ENCODE data around the gene POSTN.
"Not testable (repeated sequence)": the region's sequence is repeated elsewhere in the genome, so short reads cannot be mapped to it uniquely, and the experiment has no call there.

The POSTN gene

DNA sequence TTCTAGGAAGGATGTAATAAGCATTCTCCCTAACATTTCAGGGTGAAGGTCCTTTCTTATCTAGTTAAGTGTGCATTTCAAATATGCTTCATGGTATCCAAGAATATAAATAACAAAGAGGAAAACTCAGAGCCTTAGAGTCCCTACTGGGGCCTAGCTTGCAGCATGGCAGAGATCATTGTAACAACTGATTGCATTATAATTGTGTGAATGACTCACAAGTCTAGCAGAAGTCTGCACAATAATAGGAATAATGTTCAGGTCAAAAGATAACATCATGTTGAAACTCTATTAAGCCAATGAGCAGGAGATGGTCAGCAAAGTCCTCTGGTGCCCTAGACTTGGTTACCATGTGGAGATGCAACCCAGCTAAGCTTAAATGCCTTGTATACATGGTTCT is 3.4 kb downstream of the POSTN start:
- no peak for DNase-seq

DNA sequence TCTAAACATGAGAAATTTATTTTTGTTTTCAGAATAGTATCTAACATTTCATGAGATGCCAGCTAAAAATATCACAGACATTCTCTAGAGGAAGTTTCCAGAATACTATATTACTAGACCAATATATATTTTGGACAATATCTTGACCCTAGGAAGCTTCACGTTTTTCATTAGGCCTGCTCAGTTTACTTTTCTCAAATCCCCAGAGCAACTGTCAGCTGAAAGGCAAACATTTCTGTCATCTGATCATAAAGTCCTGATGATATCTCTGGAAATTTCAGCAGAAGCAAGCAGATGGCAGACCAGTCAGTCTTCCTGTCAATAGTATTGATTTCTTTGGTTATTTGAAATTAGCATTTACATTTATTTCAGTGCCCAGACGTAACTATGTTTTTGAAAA is 4.0 kb downstream of the POSTN start:
- no peak for DNase-seq

DNA sequence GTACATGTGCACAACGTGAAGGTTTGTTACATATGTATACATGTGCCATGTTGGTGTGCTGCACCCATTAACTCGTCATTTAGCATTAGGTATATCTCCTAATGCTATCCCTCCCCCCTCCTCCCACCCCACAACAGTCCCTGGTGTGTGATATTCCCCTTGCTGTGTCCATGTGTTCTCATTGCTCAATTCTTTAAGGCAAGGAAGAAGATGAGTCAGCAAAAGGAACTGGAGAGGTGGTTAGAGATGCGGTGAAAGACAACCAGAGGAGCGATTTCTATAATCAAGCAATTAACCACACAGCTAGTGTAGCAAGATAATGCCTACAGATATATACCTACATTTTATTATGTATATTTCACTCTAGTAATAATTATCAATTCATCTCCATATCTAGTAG is 9.2 kb downstream of the POSTN start:
- not testable (repeated sequence) for DNase-seq

DNA sequence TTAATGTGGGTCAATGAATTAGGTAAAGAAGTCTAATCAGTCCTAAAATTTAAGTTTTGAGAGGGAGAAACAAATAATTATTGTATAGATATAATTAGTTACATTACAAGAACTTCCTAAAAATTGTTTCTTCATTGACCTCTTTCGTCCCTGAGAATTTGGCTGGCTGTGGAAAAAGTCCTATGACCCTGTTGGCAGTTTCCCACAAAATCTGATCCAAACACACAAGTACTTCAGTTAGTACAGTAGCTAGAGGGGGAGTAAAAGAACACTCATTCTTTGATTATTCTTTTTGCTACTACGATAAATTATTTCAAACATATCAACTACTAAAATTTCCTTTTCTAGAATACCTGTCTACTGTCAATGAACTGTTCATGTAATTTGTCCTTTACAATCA is 11.3 kb downstream of the POSTN start:
- no peak for DNase-seq

DNA sequence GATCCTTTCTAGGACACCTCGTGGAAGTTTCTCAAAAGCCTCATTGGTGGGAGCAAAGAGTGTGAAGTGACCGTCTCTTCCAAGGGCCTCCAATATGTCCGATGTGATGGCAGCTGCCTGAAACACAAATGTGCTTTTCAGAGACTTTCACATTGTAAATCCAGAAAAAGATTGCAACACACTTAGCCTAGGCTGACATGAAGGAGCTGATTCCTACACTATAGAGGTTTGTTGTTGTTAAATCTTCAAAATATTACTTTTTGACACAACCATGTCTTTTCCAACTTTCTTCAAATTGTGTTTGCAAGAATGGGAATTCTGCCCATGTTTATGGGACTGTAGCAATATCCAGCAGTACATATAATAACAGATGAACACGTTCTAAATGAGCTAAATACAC is 12.4 kb downstream of the POSTN start:
- no peak for DNase-seq

DNA sequence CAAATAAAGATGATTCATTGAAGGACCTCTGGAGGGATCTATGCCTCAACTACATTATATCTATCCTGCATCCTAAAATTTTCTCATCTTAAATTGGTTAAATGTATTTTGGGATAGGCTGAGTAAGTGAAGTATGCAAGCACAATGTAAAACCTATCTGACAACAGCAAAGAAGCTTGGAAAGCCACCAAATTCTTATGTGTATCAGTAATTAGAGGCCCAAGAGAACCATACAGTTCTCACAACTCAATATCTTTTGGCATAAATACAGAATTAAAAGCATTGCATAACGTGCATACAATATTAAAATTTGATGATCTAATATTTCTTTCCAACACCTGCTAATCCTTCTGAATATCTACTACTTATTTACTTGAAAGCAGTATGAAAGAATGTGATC is 13.0 kb downstream of the POSTN start:
- no peak for DNase-seq

DNA sequence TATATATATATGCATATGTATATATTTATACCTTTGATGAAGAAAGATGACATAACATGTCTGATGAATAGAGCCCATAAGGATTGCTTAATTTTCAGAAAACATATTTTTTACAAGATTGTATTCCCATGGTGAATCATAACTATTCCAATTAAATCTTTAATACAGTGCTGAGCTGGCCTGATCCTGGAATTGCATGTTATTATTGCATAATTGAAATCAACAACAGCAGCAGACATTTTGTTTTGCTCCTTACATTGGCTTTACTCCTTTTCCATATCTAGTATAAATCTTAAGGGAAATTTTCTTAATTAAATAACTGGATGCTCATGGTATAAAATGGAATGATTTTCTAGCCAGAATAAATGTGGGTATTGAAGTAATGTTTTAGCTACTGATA is 22.0 kb downstream of the POSTN start:
- no peak for DNase-seq

DNA sequence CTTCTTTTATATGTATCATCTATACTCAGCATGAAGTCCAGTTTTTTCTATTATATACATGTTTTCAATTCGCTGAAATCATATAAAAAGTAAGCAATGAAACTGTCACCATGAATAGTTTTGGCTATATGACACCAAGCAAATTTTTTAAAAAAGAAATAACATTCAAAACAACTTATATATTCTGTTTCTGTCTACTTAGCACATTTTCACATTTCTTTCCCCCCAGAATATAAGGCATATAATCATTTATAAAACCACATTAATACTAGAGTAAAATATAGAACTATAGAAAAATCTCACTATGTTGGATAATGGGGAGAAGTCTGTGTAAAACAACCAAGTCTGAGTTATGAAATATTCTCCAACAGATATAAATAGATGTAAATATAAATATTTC is 33.1 kb downstream of the POSTN start:
- no peak for DNase-seq

DNA sequence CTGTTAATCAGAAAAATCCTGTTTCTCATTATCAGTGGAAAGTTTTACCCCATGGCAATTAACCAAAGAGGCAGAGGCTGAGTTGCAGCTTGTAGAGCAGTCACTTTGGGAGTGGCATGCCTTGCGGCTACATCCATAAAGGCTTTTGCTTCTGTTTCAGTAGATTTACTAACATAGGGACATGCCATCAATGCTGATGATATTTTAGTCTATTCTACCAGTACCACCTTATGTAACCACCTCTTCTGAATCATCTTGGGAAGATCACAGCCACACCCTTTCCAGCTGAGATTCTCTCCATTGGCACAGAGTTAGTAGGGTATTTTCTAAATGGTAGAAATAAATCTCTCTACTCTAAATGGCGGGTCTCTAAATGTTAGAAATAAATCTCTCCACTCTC is 37.5 kb downstream of the POSTN start:
- DNase-seq: no peak

DNA sequence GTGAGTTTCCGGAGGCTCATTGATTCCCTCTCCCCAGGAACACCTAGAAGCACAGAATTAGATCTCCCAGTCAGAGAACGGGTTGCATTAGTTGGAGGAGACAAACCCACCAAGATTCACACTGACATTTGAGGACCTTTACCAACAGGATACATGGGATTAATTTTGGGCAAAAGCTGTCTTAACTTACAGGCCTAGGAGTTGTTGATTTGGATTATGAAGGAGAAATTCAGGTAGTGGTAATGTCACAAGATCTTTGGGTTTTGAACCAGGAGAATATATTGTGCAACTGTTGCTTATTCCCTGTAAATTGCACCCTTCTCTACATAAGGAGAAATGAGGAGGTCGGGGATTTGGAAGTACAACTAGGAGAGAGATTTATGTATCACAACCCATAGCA is 38.0 kb downstream of the POSTN start:
- no peak for DNase-seq

DNA sequence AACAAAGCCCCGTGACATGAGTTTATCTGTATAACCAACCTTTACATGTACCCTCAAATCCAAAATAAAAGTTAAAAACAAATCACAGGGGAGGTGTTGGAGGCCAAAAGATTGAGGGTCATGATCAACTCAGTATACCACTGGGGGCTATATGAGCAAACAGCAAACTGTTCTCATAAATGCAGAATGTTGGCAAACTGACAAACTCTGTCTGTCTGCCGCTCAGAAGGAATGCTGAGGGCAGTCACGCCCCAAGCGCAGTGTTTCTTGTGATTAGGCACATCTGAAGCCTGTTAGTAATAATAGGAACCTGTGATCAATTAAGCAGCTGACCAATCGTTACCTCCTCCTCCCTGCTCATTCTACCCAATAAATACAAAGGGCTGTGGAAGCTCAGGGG is 39.8 kb downstream of the POSTN start:
- DNase-seq: not testable (repeated sequence)

DNA sequence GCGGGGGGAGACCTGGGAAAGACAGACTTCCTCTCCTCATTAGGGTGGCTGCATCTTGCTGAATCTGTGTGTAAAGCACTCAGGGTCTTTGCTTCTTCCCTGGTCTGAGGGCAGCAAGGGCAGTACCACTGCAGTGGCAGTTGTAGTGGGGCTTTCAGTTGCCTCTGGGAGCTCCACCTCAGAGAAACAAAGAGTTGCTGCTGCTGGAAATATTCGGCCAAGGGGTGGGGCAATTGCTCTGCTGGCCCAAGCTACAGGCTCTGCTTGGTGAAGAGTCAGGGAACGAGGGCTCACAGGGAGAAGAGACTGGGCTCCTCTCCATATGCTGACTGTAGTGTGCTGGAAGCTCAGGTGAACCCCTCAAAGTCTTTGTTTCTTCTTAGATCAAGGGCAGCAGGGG is 52.5 kb downstream of the POSTN start:
- DNase-seq: no peak

DNA sequence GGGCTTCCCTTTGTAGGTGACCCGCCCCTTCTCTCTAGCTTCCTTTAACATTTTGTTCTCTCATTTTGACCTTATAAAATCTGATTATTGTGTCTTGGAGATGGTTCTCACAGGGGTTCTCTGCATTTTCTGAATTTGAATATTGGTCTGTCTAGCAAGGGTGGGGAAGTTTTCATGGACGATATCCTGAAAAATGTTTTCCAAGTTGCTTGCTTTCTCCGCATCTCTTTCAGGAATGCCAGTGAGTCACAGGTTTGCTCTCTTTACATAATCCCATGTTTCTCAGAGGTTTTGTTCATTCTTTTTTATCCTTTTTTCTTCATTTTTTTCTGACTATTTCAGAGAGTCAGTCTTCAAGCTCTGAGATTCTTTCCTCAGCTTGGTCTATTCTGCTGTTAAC is 53.6 kb downstream of the POSTN start:
- no peak for DNase-seq

DNA sequence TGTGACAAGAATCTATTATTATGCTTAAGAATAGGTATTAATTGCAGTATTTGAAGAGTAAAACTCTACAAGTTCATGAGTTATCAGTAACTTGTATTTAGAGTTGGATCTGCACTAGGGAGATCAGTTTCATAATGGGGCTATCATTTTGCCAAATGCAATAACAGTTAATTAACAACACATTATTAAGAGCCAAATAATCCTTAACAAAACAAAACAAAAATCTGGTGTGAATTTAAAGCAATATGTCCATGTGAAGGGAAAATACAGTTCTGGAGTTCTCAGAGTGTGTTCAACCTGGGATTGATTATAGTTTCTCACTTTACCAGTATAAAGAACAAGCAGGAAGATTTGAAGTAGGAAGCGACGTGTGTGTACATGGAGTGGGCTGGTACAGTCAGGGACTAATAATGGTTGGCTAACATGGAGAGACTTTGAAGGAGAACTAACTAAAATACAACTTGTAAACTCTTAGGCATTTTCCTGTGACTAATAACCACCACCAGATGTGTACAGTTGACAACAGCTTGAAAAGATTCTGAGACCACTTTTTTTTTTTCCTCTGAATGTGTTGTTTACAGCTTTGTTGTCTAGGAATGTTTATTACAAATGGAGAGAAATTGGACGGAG is 58.5 kb downstream of the POSTN start:
- DNase-seq: no peak

DNA sequence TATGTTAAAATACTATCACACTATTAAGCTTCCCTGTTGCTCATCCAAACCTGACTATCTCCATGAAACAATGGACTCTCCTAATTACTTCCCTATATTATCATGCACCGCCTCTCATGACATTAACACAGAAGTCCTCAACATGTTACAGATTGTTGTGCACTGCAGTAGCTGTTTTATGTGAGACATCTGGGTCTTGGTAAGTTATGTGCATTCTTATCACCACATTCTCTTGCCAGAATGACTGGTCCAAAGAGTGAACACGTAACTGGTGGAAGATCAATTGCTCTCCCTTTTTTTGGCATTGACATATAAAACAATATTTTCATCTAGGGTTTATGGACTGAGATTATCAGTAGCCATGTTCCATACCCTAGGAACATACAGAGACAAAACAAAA is 59.4 kb downstream of the POSTN start:
- DNase-seq: no peak

DNA sequence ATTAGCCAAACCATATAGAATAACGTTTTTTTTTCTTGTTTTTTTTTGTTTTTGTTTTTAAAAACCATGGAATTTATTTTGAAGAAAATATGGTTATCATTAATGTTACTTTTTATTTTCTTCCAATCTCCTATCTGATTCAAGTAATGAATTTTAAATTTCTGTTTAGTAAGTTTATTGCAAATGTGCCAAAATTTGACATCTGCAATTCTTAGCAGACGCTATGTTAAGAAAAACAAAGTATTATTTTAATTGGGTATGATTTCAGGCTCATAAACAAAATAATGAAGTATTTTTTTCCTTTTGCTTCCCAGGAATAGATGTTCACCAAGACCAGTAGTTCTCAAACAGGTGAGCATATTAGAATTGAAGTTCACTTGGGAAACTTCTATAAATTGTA is 63.1 kb downstream of the POSTN start:
- no peak for DNase-seq

DNA sequence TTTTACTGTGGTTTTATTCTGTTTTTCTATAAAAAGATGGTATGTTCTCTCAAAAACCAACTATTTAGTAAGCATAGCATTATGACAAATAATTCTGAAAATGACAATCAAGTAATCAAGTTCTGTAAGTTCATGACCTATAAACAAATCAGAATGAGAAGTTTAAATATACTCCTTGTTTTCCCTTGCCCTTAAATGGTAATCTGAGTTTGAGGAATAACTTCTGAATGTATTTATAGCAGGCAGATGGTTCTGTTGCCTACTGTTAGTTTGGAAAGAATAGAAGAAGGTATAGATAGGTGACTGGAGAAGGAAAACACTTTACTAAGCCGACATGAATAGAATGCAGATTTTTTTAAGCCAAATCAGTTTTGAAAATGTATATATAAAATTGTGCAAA is 63.9 kb downstream of the POSTN start:
- no peak for DNase-seq

DNA sequence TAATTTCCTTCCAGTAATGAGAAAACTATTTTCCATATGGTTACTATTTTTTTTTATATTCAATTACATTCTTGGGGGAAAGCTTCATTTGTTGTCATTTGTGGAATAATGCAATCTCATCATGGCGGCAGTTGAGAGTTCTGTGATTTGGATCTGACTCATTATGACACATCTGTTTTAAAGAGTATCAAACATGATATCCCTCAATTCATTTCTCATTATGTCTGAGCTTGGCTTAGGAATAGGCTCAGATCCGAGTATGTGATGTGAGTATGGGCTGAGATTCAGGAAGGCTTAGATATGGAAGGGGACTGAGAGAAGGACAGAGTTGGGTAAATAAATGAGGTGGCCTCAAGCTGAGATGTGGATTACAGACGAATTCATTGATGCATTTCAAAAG is 64.4 kb downstream of the POSTN start:
- no peak for DNase-seq

DNA sequence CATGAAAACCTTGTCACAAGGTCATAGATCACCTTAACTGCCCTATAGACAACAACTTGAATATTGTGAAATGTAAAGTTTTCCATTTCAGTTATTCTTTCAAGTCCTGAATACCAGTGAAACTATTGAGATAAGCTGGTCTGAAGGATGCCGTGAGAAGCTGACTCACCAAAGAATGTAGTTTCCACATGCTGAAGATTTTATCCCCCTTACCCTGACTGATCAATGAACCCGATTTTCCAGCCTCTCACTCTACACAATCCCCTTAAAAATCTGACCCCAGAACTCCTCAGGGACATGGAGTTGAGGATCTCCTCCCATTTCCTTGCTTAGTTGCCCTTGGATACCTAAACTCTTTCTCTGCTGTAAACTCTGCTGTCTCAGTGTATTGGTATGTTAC is 67.5 kb downstream of the POSTN start:
- no peak for DNase-seq

DNA sequence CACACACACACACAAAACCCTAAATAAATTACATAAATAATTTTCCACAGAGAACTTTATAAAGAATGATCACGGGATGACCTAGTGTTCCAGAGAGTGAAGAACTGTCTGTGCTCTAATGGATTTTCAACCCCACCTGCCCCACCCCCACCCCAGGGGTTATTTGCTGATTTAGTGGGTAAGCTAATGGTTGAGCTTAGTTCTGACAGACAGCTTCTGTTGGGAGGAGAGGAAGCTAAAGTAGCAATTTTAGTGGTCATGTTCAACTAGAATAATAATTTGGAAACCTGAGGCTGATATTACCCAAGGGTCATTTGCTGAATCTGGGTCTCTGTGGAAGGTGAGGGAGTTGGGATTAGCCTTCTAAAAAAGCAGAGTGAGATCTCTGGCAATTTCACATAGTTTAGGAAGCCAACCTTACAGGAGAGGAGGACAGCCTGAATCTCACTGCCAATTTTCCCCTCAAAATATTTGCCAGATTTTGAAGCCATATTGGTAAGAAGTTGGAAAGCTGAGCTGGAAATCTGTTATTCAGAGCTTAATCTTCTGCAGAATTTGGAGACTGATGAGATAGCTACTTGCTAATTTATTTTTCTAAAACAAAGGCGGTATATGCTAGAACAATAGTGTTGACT is 68.7 kb downstream of the POSTN start:
- no peak for DNase-seq

DNA sequence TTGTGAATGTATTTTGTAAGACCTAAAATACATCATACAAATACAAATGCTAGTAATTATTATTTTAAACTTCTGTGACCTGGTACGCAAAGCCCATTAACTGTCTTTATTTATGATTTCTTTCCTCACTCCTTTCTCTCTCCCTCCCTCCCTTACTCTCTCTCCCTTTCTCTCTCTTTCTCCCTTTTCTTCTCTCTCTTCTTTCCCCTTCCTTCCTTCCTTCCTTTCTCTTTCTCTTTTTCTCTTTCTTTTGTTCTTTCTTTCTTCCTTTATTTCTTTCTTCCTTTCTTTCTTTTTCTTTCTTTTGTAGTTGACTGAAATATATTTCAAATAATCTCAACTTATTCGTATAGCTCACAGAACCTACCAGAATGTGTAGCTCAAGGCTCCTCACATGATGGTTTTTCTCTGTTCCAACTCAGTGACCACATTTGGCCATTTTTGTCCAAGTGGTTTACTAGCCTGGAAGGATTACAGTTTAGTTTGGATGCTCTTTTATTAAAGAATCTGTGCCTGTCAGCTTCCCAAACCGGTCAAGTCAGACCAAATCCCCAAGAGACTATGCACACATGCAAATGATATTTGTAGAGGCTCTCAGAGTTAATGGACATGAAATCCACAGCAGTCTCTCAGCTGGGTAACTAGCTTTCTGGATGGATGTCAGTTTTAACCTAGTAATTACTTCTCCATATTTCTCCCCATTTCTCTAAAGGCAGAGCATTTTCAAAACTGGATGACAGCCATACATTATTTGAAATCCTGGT is 71.7 kb downstream of the POSTN start:
- no peak for DNase-seq

DNA sequence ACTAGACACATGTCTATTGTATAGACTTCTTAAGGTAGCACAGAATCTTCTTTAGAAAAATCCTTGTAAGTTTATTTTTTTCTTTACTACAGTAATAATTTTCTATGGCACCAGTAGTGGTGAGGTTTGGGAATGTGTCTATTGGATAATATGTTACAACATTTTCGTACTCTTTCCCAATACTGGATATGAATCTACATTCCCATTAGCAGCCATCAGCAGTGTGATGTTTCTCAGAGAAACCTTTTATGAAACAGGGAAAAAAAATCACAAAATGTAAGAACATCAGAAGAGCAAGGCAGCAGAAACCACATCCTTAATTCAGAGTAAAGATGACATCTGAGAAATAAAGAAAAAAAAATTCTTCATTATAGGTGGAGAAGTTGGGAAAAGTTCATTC is 83.3 kb downstream of the POSTN start:
- no peak for DNase-seq

All from suppressor macrophage (primary cell).